GM12875 (cell line): ENCODE measurements around the gene TTC22.
A peak's percentile ranks its signal among the peaks of the same experiment; 100 is the strongest.

Experiments used
- H3K4me3 ChIP-seq: one replicate; pipeline ENCODE4 v1.5.1; 2011; ENCODE audit warnings: low read depth, low read length, control low read depth
- TF ChIP-seq, protein P1 (sequence below): IDR thresholded peaks from 2 replicates; pipeline ENCODE4 v1.5.1; 2011; ENCODE audit warnings: low read depth, mild to moderate bottlenecking, control low read depth, inconsistent platforms, low read length, moderate library complexity, borderline replicate concordance; ENCODE audit not compliant: insufficient read depth

The TTC22 gene

DNA sequence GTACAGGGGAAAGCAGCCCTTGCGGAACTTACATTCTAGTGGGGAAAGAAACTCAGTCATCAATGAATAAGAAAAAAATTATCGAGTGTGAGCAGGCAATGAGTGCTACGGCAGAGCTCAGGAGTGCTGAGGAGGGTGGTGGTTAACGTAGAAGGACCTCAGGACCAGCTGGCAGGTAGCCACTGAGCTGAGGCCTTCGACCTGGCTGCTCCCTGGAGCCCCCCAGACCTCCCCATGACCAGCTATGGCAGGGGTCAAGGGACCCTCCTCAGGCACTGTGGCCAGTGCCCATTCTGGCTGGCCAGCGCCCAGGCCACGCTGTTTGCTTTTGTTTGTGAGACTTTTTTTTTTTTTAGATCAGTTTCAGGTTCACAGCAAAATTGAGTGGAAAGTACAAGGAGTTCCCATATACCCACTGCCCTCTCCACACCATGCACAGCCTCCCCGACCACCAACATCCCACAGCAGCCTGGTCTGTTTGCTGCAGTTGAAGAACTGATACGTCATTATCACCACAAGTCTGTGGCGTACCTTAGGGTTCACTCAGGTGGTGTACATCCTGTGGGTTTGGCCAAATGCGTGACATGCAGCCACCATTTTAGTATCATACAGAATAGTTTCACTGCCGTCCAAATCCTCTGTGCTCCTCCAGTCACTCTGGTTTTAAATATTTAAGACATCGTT, 11.8 kb upstream of the TTC22 start:
- H3K4me3 ChIP-seq = no peak overlapping the region
- TF ChIP-seq, protein P1, sequence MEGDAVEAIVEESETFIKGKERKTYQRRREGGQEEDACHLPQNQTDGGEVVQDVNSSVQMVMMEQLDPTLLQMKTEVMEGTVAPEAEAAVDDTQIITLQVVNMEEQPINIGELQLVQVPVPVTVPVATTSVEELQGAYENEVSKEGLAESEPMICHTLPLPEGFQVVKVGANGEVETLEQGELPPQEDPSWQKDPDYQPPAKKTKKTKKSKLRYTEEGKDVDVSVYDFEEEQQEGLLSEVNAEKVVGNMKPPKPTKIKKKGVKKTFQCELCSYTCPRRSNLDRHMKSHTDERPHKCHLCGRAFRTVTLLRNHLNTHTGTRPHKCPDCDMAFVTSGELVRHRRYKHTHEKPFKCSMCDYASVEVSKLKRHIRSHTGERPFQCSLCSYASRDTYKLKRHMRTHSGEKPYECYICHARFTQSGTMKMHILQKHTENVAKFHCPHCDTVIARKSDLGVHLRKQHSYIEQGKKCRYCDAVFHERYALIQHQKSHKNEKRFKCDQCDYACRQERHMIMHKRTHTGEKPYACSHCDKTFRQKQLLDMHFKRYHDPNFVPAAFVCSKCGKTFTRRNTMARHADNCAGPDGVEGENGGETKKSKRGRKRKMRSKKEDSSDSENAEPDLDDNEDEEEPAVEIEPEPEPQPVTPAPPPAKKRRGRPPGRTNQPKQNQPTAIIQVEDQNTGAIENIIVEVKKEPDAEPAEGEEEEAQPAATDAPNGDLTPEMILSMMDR = no peak

- TF ChIP-seq, protein P1 = no peak
- no peak overlapping the region for H3K4me3 ChIP-seq
Observed at GRCh38 chr1:54811739-54812655, 10.9 kb upstream of the TTC22 start.

- TF ChIP-seq, protein P1 = no peak
- no peak overlapping the region for H3K4me3 ChIP-seq
Observed at GRCh38 chr1:54811066-54811465, 9.9 kb upstream of the TTC22 start.

GRCh38 chr1:54810153-54810942, 9.2 kb upstream of the TTC22 start:
- no peak overlapping the region for H3K4me3 ChIP-seq
- TF ChIP-seq, protein P1 = peak; percentile 87

DNA sequence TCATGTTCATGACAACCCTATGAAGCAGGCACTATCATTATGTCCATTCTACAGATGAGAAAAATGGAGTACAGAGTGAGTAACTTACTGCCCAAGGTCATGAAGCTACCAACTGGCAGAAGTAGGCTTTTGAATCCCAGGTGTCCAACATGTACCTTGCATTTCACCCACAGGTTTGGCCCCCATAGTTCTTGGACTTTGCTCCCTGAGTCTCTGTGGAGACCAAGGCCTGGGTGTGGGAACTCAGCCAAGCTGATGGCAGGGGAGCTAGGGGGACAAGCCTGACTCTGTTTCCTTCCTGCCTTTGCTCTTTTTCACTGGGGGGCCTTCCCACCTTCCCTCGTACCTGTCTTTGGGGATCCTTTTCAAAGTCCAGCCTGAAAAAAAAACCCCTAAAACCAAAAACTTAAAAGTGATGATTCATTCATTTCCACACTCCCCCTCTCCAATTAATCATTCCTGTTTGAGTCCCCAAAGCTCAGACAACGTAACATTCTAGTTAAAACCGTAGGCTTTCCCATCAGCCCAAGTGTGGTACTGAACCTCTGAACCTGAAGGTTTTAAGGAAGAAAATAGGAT, 8.5 kb upstream of the TTC22 start:
- H3K4me3 ChIP-seq = no peak overlapping the region
- TF ChIP-seq, protein P1 = no peak

GRCh38 chr1:54808443-54809207, 7.5 kb upstream of the TTC22 start:
- TF ChIP-seq, protein P1 = no peak
- no peak overlapping the region for H3K4me3 ChIP-seq
